ENCODE data around the gene P4HB. TPM values are rescaled to one million over a fixed set of nuclear protein-coding genes. Genes with fewer than 3 reads are reported as not detected.

Gene P4HB
- total RNA-seq, 1 donor from 2014 or later: 463 TPM

DNA sequence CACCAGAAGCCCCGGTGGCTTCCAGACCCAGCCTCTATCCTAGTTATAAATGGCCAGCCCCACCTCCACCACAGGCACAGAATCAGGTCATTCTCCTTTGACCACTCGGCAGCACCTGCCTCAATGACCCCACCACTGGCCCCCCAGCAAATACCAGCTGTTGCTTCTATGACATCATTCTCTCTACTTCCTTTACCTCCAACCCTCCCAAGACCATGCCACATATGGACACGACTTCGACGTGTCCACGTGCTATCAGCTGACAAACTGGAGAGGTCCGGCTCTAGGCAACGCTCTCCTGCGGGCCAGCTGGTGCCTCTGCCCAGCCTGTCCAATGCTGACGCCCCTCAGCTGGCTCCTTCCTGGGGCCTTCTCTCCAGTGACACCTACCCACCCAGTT is 25.1 kb upstream of the P4HB start:
- H3K27ac ChIP-seq: no peak overlapping the region
- no peak for DNase-seq (ENCODE audit: extremely low spot score in 2 of 2)
- TF ChIP-seq POLR2AphosphoS5 (IDR thresholded peaks at IDR 0.05; ENCODE audit: insufficient read depth in 1 of 2, low read depth in 1 of 2) (no peak), POLR2A (IDR thresholded peaks at IDR 0.05) (no peak), CTCF (IDR thresholded peaks at IDR 0.05) (no peak)
- H3K36me3 ChIP-seq: peaks cover 0 to 47% of the 10 kb centered on the region in 2 donors
- intact Hi-C loops (cut with DNase I): no loop called here
- H3K9me3 ChIP-seq: no peaks in the 10 kb centered on the region
- H3K4me1 ChIP-seq: peaks cover 12% of the 10 kb centered on the region
- no peak overlapping the region for H3K4me3 ChIP-seq
- no peaks in the 10 kb centered on the region for H3K27me3 ChIP-seq

DNA sequence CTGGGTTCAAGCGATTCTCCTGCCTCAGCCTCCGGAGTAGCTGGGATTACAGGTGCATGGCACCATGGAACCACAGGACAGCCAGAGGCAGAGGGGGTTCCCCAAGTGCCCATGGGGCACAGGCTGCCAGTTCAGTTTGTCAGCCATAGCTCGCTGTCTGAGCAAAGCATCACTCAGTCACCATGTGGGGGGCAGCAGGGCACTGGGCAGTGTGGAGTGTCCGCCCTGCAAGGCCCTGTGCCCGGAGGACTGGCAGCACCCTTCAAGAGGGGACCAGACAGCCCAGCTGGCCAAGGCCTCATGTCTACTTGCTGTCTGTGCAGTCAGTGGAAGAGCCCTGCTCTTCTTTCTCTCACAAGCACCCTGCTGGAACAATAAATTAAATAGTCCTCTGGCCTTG is 24.6 kb upstream of the P4HB start:
- Histone ChIP-seq H3K27ac (no peak overlapping the region), H3K27me3 (no peaks in the 10 kb centered on the region), H3K9me3 (no peaks in the 10 kb centered on the region), H3K4me1 (peaks cover 7% of the 10 kb centered on the region), H3K36me3 (peaks cover 0 to 47% of the 10 kb centered on the region in 2 donors), H3K4me3 (no peak overlapping the region)
- intact Hi-C loops (cut with DNase I): no loop called here
- DNase-seq (ENCODE audit: extremely low spot score in 2 of 2): no peak
- no peak for TF ChIP-seq POLR2A (IDR thresholded peaks at IDR 0.05)
- TF ChIP-seq CTCF (IDR thresholded peaks at IDR 0.05): no peak
- no peak for TF ChIP-seq POLR2AphosphoS5 (IDR thresholded peaks at IDR 0.05; ENCODE audit: insufficient read depth in 1 of 2, low read depth in 1 of 2)

DNA sequence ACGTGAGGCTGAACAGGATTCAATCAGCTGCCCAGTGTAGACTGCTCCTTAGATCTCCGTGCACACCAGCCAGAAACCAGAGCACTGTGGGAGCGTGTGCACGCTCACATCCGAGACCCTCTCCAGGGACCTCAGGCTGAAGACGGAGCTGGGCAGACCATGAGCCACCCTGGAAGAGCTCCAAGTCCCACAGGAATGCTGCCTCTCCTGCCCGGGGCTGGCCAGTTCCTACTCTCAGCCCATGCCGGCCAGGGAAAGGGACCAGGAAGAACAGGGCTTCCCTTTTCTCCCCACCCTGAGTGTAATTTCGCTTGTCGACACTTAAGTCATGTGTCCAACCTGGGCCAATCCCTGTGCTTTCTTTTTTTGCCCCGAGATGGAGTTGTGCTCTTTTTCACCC is 24.2 kb upstream of the P4HB start:
- Histone ChIP-seq H3K27ac (no peak overlapping the region), H3K27me3 (no peaks in the 10 kb centered on the region), H3K4me1 (peaks cover 3% of the 10 kb centered on the region), H3K9me3 (no peaks in the 10 kb centered on the region), H3K36me3 (peaks cover 0 to 44% of the 10 kb centered on the region in 2 donors), H3K4me3 (no peak overlapping the region)
- DNase-seq (ENCODE audit: extremely low spot score in 2 of 2): no peak
- TF ChIP-seq POLR2AphosphoS5 (IDR thresholded peaks at IDR 0.05; ENCODE audit: insufficient read depth in 1 of 2, low read depth in 1 of 2) (no peak), CTCF (IDR thresholded peaks at IDR 0.05) (no peak), POLR2A (IDR thresholded peaks at IDR 0.05) (no peak)
- intact Hi-C loops (cut with DNase I): no loop called here

GRCh38 chr17:81879121-81879520 is 18.8 kb upstream of the P4HB start:
- intact Hi-C loops (cut with DNase I): no loop called here
- Histone ChIP-seq H3K4me1 (no peaks in the 10 kb centered on the region), H3K9me3 (no peaks in the 10 kb centered on the region), H3K27ac (no peak overlapping the region), H3K36me3 (no peaks in the 10 kb centered on the region), H3K4me3 (no peak overlapping the region), H3K27me3 (no peaks in the 10 kb centered on the region)
- no peak for TF ChIP-seq CTCF (IDR thresholded peaks at IDR 0.05)
- no peak for TF ChIP-seq POLR2A (IDR thresholded peaks at IDR 0.05)
- TF ChIP-seq POLR2AphosphoS5 (IDR thresholded peaks at IDR 0.05; ENCODE audit: insufficient read depth in 1 of 2, low read depth in 1 of 2): no peak
- DNase-seq (ENCODE audit: extremely low spot score in 2 of 2): no peak

- no peak for TF ChIP-seq POLR2AphosphoS5 (IDR thresholded peaks at IDR 0.05; ENCODE audit: insufficient read depth in 1 of 2, low read depth in 1 of 2)
- no peak for TF ChIP-seq CTCF (IDR thresholded peaks at IDR 0.05)
- no peak for TF ChIP-seq POLR2A (IDR thresholded peaks at IDR 0.05)
- Histone ChIP-seq H3K27me3 (no peaks in the 10 kb centered on the region), H3K9me3 (no peaks in the 10 kb centered on the region), H3K4me3 (no peak overlapping the region), H3K27ac (no peak overlapping the region), H3K36me3 (no peaks in the 10 kb centered on the region), H3K4me1 (peaks cover under 1% of the 10 kb centered on the region)
- DNase-seq (ENCODE audit: extremely low spot score in 2 of 2): no peak
- intact Hi-C loops (cut with DNase I): no loop called here
These were observed 18.0 kb upstream of the P4HB start for GRCh38 chr17:81878294-81878693.

Data from vagina (tissue), 2 donors.